Suprapubic skin (tissue), 3 donors: ENCODE measurements around the gene SLC25A14.

ENCODE experiments used
- CTCF ChIP-seq, 2 donors: fragments of 200-600 bp in 1 of 2; fragments of 450-650 bp in 1 of 2; sonication (generic) in 1 of 2; IDR thresholded peaks; one replicate each; pipeline ENCODE4 v1.5.1; 2016 to 2019; ENCODE audit warnings: antibody characterized with exemption in 2 of 2, mild to moderate bottlenecking in 1 of 2, moderate library complexity in 1 of 2
- POLR2A ChIP-seq, 2 donors: fragments of 450-650 bp; IDR thresholded peaks; one replicate each; pipeline ENCODE4 v1.6.1; 2017; ENCODE audit warnings: antibody characterized with exemption in 2 of 2, mild to moderate bottlenecking in 2 of 2, moderate library complexity in 2 of 2

GRCh38 chrX:130376077-130376476 is 36.4 kb downstream of the SLC25A14 start:
- no peak for TF ChIP-seq POLR2A (IDR thresholded peaks at IDR 0.05)
- TF ChIP-seq CTCF (IDR thresholded peaks at IDR 0.05): no peak
